ENCODE data around the gene FAM222B.
"Not testable (repeated sequence)": the region's sequence is repeated elsewhere in the genome, so short reads cannot be mapped to it uniquely, and the experiment has no call there.

FAM222B gene

GRCh38 chr17:28842282-28843012, at the start of gene FAM222B:
FAM222B (minus strand) TSS chr17:28842790; CDS start chr17:28766667, 76,123 bp downstream.
- peak; percentile 93 for DNase-seq (ENCODE audit: low spot score)

- DNase-seq (ENCODE audit: low spot score), result no peak
Observed at GRCh38 chr17:28892024-28892423, 49.4 kb upstream of the FAM222B start.

GRCh38 chr17:28891201-28891600, 48.6 kb upstream of the FAM222B start:
- no peak for DNase-seq (ENCODE audit: low spot score)

- DNase-seq (ENCODE audit: low spot score), result no peak
Observed at GRCh38 chr17:28889996-28890395, 47.4 kb upstream of the FAM222B start.

- no peak for DNase-seq (ENCODE audit: low spot score)
Observed at GRCh38 chr17:28888832-28889231, 46.2 kb upstream of the FAM222B start.

- no peak for DNase-seq (ENCODE audit: low spot score)
Observed at GRCh38 chr17:28887871-28888471, 45.4 kb upstream of the FAM222B start.

GRCh38 chr17:28885951-28886350, 43.4 kb upstream of the FAM222B start:
- no peak for DNase-seq (ENCODE audit: low spot score)

- DNase-seq (ENCODE audit: low spot score), result no peak
Observed at GRCh38 chr17:28885363-28885762, 42.8 kb upstream of the FAM222B start.

GRCh38 chr17:28883967-28884702, 41.5 kb upstream of the FAM222B start:
- no peak for DNase-seq (ENCODE audit: low spot score)

- no peak for DNase-seq (ENCODE audit: low spot score)
Observed at GRCh38 chr17:28882154-28882895, 39.7 kb upstream of the FAM222B start.

- DNase-seq (ENCODE audit: low spot score), result no peak
Observed at GRCh38 chr17:28881533-28882056, 39.0 kb upstream of the FAM222B start.

- no peak for DNase-seq (ENCODE audit: low spot score)
Observed at GRCh38 chr17:28880572-28880945, 38.0 kb upstream of the FAM222B start.

GRCh38 chr17:28879886-28880571, 37.4 kb upstream of the FAM222B start:
- no peak for DNase-seq (ENCODE audit: low spot score)

- peak; percentile 68 for DNase-seq (ENCODE audit: low spot score)
Observed at GRCh38 chr17:28878981-28879380, 36.4 kb upstream of the FAM222B start.

- no peak for DNase-seq (ENCODE audit: low spot score)
Observed at GRCh38 chr17:28878158-28878910, 35.7 kb upstream of the FAM222B start.

- not testable (repeated sequence) for DNase-seq (ENCODE audit: low spot score)
Observed at GRCh38 chr17:28877150-28877711, 34.6 kb upstream of the FAM222B start.

GRCh38 chr17:28875848-28876550, 33.4 kb upstream of the FAM222B start:
- no peak for DNase-seq (ENCODE audit: low spot score)

GRCh38 chr17:28874750-28875149, 32.2 kb upstream of the FAM222B start:
- DNase-seq (ENCODE audit: low spot score), result no peak

- DNase-seq (ENCODE audit: low spot score), result no peak
Observed at GRCh38 chr17:28873839-28874238, 31.2 kb upstream of the FAM222B start.

GRCh38 chr17:28871056-28871579, 28.5 kb upstream of the FAM222B start:
- DNase-seq (ENCODE audit: low spot score), result peak; percentile 38

All from NAMALWA (cell line).